NCI-H82 treated with DMSO at 0.1 percent for 48 hours (cell line): ENCODE data around the gene TEX51.

Experiments used
- DNase-seq: peaks from one replicate; lab custom pipeline; 2025; ENCODE audit not compliant: unreplicated experiment; lab: John Stamatoyannopoulos, UW

TEX51 gene

GRCh38 chr2:126911111-126911796 lies 12.6 kb downstream of the TEX51 start:
- no peak for DNase-seq

GRCh38 chr2:126912201-126912600 lies 13.5 kb downstream of the TEX51 start:
- DNase-seq = no peak

- no peak for DNase-seq
Measured at GRCh38 chr2:126913329-126913728, 14.6 kb downstream of the TEX51 start.

- no peak for DNase-seq
Measured at GRCh38 chr2:126913881-126914615, 15.4 kb downstream of the TEX51 start.

DNA sequence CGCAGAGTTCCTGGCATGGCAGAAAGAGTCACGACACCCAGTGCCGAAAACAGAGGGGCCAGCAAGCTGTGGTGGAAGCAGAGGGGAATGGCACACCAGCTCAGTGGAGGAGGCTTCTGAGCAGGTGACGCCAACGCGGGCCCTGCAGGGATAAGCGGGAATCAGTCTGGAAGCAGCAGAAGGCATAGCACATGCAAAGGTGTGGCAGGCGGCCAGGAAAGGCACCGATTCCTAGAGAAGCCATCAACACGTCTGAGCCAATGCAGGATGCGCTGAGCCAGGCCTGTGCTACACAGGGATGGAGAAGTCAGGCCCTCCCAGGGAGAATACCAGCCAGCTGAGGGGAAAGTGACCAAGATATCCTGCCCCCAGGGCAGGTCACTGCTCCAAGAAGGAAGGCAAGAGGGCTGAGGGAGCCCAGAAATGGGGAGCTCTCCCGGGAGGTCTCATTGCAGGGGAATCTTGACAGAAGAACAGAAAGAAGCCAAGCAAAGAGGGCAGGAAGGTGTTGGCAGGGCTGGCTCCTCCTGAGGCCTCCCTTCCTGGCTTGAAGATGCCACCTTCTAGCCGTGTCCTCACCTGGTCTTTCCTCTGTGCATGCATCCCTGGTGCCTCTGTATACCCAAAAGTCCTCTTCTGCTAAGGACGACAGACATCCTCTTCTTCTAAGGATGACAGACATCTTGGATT lies 16.3 kb downstream of the TEX51 start:
- DNase-seq = no peak

GRCh38 chr2:126915903-126916302 lies 17.2 kb downstream of the TEX51 start:
- no peak for DNase-seq

DNA sequence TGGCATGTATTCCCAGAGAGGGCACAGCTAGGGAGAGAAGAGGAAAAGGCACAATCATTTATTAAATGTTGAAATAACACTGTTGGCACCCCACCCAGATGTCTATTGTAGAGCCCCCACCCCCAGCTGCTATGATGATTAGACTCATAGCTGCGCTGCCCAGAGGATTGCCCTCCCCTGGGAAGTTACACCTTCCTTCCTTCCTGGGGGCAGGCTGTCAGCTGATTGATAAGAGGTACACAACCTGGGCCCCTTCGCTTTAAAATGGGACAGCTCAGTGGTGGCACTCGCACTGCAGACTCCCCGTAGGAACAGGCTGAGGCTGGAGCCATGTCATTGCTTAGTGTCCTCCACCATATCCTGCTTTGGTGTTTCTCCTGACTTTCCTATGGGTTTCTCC lies 18.1 kb downstream of the TEX51 start:
- DNase-seq = no peak

DNA sequence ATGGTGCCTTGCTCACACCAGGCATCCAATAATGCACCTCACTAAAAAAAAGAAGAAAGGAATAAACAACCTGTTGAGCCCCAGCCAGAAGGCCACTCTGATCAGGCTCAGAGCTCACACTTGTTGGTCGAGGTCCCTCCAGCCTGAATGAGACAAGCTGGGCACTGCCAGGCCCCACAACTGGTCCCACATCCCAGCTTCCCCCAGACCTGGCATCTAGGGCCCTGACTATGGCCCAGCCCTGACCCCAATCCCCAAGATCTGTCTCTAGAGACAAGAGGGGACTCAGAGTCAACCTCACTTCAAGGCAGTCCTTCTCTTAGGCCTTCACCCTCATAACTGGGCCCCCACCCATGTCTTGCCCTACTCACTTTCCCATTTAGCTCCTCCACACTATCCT lies 22.4 kb downstream of the TEX51 start:
- DNase-seq = no peak

GRCh38 chr2:126930970-126931590 lies 32.4 kb downstream of the TEX51 start:
- no peak for DNase-seq

GRCh38 chr2:126932529-126932928 lies 33.8 kb downstream of the TEX51 start:
- DNase-seq = no peak

GRCh38 chr2:126932966-126933710 lies 34.4 kb downstream of the TEX51 start:
- DNase-seq = no peak

- DNase-seq = no peak
Measured at GRCh38 chr2:126933711-126934091, 35.0 kb downstream of the TEX51 start.

- no peak for DNase-seq
Measured at GRCh38 chr2:126934809-126935208, 36.1 kb downstream of the TEX51 start.

DNA sequence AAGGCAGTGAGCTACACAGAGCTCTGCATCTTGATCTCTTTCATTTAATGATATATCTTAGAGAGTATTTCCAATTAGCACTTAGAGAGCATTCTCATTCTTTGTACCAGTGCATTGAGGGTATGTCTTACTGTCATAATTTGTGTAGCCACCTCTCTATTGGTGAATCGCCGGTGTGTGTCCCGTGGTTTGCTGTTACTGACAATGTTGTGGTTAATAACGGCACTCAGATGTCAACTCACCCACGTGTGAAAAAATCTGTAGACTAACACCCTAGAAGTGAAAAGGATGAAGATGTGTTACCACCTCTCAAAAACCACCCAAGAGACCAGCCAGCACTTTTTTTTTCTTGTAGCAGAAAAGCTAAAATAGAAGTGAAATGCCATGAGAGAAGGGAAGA lies 37.1 kb downstream of the TEX51 start:
- DNase-seq = no peak

DNA sequence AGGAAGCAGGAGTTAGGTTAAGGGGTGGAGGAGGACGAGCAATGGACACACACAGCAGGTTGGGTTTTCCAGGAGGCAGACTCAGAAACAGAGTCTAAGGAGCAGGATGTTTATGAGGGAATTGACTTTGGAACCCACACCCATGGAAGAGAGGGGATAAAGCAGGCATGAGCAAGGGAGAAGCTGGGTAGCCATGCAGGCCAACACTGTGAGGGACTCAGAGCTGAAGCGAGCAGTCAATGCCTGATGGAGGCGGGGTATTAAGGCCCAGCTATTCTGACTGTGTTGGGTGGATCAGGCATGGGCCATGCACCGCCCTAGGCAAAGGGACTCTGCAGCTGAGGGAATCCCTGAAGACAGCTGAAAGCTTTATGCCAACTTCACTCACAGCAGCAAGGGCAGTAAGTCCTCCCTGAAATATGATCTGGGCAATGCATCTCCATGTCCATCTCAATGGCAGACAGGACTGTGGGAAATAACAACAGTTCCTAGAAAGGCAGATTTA lies 37.6 kb downstream of the TEX51 start:
- DNase-seq = no peak

GRCh38 chr2:126940331-126940730 lies 41.6 kb downstream of the TEX51 start:
- no peak for DNase-seq

DNA sequence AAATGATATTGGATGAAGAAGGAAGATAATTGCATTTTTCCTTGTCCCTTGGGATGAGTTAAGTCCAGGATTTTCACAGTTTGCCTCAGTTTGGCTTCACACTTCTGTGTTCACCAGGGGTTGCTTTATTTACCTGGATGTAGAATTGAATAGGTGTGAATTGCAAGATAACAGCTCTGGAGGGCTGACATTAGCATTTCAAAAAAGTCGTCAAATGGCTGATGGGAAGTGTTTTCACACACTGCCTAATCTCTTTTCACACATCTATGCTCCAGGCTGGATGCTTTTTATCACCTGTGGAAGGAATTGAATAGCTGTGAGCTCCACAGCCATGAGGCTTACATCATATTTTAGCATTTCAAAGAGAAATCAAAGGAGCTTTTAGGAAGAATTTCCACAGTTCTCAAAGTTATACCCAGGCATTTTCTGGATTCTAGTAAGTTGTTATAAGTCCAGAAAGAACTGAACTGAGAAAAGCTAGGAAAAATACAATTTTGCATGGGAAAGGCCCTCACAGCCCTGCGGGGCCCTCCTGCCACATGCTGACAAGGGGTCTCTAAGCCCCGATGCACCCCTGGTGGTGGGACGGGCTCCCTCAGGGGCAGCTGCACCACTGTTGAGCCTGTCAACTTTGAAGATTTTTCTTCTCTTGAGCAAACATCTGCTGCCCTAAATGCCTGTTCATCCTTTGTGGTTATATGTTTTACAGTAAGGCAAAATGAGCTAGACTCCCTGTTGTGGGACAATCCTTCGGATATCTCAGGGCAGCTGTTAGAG lies 43.9 kb downstream of the TEX51 start:
- DNase-seq = no peak

GRCh38 chr2:126943612-126944348 lies 45.1 kb downstream of the TEX51 start:
- DNase-seq = no peak

DNA sequence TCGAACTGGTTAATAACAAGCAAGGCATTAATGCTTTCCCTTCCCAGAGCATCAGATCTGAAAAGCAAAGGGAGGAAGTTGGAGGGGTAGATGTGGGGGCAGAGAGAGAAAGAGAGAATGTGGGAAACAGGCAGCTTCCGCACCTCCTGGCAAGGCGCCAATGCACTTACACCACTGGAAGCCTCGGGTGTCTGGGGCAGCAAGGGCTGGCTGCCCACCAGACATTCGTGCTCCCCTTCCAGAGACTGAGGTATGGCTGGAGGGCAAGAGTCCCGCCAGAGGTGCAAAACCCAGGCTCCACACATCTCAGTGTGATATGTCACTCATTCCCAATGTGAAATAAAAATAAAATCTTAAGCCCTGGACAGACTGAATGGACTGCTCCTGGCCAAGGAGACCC lies 46.4 kb downstream of the TEX51 start:
- DNase-seq = no peak
